Measurements from ENCODE around the gene ZNF655. TPM values are rescaled to one million over a fixed set of nuclear protein-coding genes. Genes with fewer than 3 reads are reported as not detected.
"Not testable (repeated sequence)": the region's sequence is repeated elsewhere in the genome, so short reads cannot be mapped to it uniquely, and the experiment has no call there.

Gene ZNF655
- total and polyA plus RNA-seq, 11 donors = 26.8 to 48.0 (median 32.8) TPM

DNA sequence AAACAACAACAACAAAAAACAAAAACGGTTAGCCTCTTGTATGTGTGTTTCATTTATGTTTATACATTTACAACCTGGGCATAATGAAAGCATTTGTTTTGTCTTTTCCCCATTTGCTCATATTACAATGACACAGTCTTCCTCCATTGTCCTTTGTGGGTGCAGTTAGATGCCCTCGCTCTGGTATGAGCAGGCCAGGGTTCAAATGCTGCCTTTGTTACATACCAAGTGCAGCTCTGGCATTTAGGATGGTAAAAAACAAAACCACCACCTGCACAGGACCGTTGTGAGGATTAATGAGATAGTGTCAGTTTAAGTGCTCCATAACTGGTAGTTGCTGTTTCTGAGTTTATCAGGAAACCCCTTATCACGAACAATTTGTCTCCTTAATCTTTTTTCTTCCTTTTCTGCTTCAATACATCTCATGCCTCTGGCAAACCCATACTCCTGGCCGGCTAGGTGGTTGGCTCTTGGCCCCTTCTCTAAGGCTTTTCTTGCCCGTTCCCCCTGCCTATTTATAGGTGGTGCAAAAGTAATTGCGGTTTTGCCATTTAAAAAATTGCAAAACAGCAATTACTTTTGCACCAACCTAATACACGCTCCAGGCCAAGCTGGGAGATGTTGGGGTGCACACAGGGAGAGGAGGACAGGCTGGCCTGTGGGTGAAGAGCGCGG lies 21.0 kb downstream of the ZNF655 start:
- peak overlapping the region in 2 of 12 donors; percentile 49 to 61 for H3K27ac ChIP-seq
- H3K27me3 ChIP-seq = no peaks in the 10 kb centered on the region
- H3K4me3 ChIP-seq = peak overlapping the region; percentile 43 to 82 (median 66)
- peaks cover 0 to 4% (median 0%) of the 10 kb centered on the region in 9 donors for H3K36me3 ChIP-seq
- WGBS, 4 donors = 44 to 52% (median 49%) methylated on average over 10 of the region's 10 CpGs
- TF ChIP-seq POLR2A (IDR thresholded peaks at IDR 0.05) = no peak
- TF ChIP-seq, protein P1, sequence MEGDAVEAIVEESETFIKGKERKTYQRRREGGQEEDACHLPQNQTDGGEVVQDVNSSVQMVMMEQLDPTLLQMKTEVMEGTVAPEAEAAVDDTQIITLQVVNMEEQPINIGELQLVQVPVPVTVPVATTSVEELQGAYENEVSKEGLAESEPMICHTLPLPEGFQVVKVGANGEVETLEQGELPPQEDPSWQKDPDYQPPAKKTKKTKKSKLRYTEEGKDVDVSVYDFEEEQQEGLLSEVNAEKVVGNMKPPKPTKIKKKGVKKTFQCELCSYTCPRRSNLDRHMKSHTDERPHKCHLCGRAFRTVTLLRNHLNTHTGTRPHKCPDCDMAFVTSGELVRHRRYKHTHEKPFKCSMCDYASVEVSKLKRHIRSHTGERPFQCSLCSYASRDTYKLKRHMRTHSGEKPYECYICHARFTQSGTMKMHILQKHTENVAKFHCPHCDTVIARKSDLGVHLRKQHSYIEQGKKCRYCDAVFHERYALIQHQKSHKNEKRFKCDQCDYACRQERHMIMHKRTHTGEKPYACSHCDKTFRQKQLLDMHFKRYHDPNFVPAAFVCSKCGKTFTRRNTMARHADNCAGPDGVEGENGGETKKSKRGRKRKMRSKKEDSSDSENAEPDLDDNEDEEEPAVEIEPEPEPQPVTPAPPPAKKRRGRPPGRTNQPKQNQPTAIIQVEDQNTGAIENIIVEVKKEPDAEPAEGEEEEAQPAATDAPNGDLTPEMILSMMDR (IDR thresholded peaks at IDR 0.05) = no peak
- ATAC-seq (no peak), DNase-seq (no peak)
- H3K4me1 ChIP-seq = peaks cover 0 to 19% (median 7%) of the 10 kb centered on the region in 12 donors
- intact Hi-C loops (cut with DNase I) = no loop called here
- H3K9me3 ChIP-seq = no peaks in the 10 kb centered on the region

DNA sequence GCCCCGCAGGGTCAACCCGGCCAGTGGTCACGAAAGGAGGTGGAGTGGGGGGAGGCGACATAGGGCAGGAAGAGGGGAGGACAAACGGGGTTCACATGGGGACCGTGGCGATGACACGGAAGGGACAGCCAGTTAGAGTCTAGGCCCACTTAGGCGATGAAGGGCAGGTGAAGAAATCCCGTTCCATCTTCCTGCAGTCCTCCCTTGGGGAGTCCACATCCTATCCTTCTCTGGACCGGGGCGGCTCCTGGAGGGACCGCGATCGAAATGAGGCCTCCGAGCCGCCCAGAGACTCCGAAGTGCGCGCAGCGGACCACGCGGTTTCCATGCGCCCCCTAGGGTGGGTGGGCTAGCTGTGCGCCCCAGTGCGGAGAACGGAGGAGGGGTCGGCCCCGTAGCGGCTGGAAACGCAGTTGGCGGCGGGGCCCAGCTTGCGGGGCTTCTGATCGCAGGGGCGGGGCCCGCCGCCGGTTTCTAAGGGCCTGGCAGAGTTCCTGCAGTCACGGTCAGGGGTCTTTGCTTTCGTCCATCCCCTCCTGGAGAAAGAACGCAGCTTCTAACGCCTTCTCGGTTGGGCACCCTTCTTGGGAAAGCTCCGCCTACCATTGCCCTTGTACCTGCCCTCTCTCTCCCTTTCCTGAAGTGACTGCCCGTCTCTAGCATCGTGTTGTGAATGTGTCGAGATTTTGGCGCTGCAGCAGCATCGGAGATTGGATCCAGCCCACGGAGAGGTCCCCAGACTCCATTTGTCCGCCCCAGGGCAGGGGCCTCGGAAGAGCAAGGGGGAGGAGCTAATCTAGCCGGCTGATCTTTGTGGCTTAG lies 21.7 kb downstream of the ZNF655 start:
- TF ChIP-seq, protein P1 (IDR thresholded peaks at IDR 0.05) = peak in 11 of 12 donors; percentile 9 to 56 (median 32)
- no peak for TF ChIP-seq POLR2A (IDR thresholded peaks at IDR 0.05)
- Histone ChIP-seq H3K4me3 (peak overlapping the region; percentile 43 to 82 (median 66)), H3K36me3 (no peaks in the 10 kb centered on the region), H3K4me1 (peaks cover 0 to 19% (median 7%) of the 10 kb centered on the region in 12 donors), H3K9me3 (no peaks in the 10 kb centered on the region), H3K27me3 (no peaks in the 10 kb centered on the region), H3K27ac (peak overlapping the region in 6 of 12 donors; percentile 44 to 61 (median 50))
- intact Hi-C loops (cut with DNase I) = no loop called here
- DNase-seq (peak; percentile 28 to 71 (median 36)), ATAC-seq (peak; percentile 18 to 72 (median 62))
- 2 to 4% (median 2%) methylated on average over 35 to 54 of the region's 54 CpGs for WGBS, 4 donors

DNA sequence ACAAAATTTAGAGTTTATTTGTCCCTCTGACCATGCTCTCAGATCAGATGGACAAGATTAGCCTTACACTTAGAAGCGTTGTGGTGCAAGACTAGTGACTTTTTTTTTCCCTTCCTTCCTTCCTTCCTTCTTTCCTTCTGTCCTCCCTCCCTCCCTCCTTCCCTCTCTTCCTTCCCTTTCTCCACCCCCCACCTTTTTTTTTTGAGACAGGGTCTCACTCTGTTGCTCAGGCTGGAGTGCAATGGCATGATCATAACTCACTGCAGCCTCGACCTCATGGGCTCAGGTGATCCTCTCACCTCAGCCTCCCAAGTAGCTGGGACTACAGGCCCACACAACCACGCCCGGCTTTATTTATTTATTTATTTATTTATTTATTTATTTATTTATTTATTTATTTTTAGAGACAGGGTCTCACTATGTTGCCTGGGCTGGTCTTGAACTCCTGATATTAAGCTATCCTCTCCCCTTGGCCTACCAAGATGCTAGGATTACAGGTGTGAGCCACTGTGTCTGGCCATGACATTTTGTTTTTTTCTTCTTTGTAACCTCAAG lies 22.4 kb downstream of the ZNF655 start:
- ATAC-seq; intact Hi-C loops (cut with DNase I): not testable (repeated sequence)
- H3K4me1 ChIP-seq = peaks cover 0 to 19% (median 7%) of the 10 kb centered on the region in 12 donors

DNA sequence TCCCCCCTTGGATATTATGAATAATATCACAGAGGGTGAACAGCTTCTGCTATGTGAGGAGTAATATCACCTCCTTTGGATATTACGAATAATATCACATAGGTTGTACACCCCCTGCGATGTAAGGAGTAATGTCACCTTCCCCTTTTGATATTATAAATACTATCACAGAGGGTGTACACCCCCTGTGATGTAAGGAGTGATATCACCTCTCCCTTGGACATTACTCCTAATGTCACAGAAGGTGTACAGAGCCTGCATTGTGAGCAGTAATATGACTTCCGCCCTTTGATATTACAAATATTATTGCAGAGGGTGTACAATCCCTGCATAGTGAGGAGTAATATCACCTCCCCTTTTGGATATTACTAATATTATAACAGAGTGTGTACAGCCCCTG lies 30.4 kb downstream of the ZNF655 start:
- H3K27me3 ChIP-seq = peaks cover 0 to 18% (median 0%) of the 10 kb centered on the region in 9 donors
- H3K4me3 ChIP-seq = no peak overlapping the region
- intact Hi-C loops (cut with DNase I) = no loop called here
- no peak for TF ChIP-seq POLR2A (IDR thresholded peaks at IDR 0.05)
- TF ChIP-seq, protein P1 (IDR thresholded peaks at IDR 0.05) = no peak
- no peak overlapping the region for H3K27ac ChIP-seq
- no peaks in the 10 kb centered on the region for H3K4me1 ChIP-seq
- H3K9me3 ChIP-seq = no peaks in the 10 kb centered on the region
- no peak for DNase-seq
- no peaks in the 10 kb centered on the region for H3K36me3 ChIP-seq
- ATAC-seq = no peak
- 81 to 88% (median 84%) methylated on average over 3 of the region's 3 CpGs for WGBS, 4 donors

More for the DNA sequence above, 22.4 kb downstream of the ZNF655 start:
- peak overlapping the region; percentile 43 to 82 (median 66) for H3K4me3 ChIP-seq
- DNase-seq, H3K9me3 ChIP-seq, H3K36me3 ChIP-seq, H3K27me3 ChIP-seq: not testable (repeated sequence)
- 55 to 63% (median 57%) methylated on average over 4 of the region's 4 CpGs for WGBS, 4 donors
- H3K27ac ChIP-seq = peak overlapping the region in 3 of 12 donors; percentile 49 to 61 (median 59)

Measured in heart left ventricle (tissue), 16 donors.